ENCODE measurements around the gene FRYL. TPM values are rescaled to one million over a fixed set of nuclear protein-coding genes. Genes with fewer than 3 reads are reported as not detected.
A peak's percentile ranks its signal among the peaks of the same experiment; 100 is the strongest.

The FRYL gene
- polyA plus RNA-seq, 3 donors from 2014 or later: 25.8 to 57.9 (median 26.7) TPM

GRCh38 chr4:48668254-48669017 is 111.6 kb downstream of the FRYL start:
- no peaks in the 10 kb centered on the region for H3K27me3 Mint-ChIP-seq (ENCODE audit: low read depth in 3 of 3)
- H3K9me3 Mint-ChIP-seq: no peaks in the 10 kb centered on the region
- no peak overlapping the region for H3K4me3 Mint-ChIP-seq
- peaks cover 51 to 81% of the 10 kb centered on the region in 2 donors for H3K4me1 Mint-ChIP-seq
- DNase-seq: no peak
- peak overlapping the region in 3 of 6 donors; percentile 21 to 50 (median 32) for H3K27ac Mint-ChIP-seq
- H3K36me3 Mint-ChIP-seq: peaks cover 0 to 6% (median 5%) of the 10 kb centered on the region in 3 donors

GRCh38 chr4:48667148-48667547 is 112.9 kb downstream of the FRYL start:
- peaks cover 45 to 78% of the 10 kb centered on the region in 2 donors for H3K4me1 Mint-ChIP-seq
- peaks cover 0 to 10% (median 5%) of the 10 kb centered on the region in 3 donors for H3K36me3 Mint-ChIP-seq
- no peaks in the 10 kb centered on the region for H3K27me3 Mint-ChIP-seq (ENCODE audit: low read depth in 3 of 3)
- no peak for DNase-seq
- peak overlapping the region in 3 of 6 donors; percentile 18 to 53 (median 38) for H3K27ac Mint-ChIP-seq
- no peaks in the 10 kb centered on the region for H3K9me3 Mint-ChIP-seq
- H3K4me3 Mint-ChIP-seq: peak overlapping the region in 3 of 5 donors; percentile 0 to 55 (median 8)

- Mint-ChIP-seq H3K4me3 (peak overlapping the region in 1 of 5 donors; percentile 5), H3K27me3 (ENCODE audit: low read depth in 3 of 3) (no peaks in the 10 kb centered on the region), H3K27ac (peak overlapping the region in 4 of 6 donors; percentile 9 to 56 (median 24)), H3K36me3 (peaks cover 0 to 7% (median 3%) of the 10 kb centered on the region in 3 donors), H3K4me1 (peaks cover 51 to 83% of the 10 kb centered on the region in 2 donors), H3K9me3 (no peaks in the 10 kb centered on the region)
- DNase-seq: no peak
These were observed 114.4 kb downstream of the FRYL start for GRCh38 chr4:48665555-48666186.

- Mint-ChIP-seq H3K4me3 (no peak overlapping the region), H3K9me3 (no peaks in the 10 kb centered on the region), H3K36me3 (peaks cover 0 to 3% (median 0%) of the 10 kb centered on the region in 3 donors), H3K27ac (no peak overlapping the region), H3K27me3 (ENCODE audit: low read depth in 3 of 3) (no peaks in the 10 kb centered on the region), H3K4me1 (peaks cover 49 to 88% of the 10 kb centered on the region in 2 donors)
- DNase-seq: no peak
These were observed 115.1 kb downstream of the FRYL start for GRCh38 chr4:48664938-48665337.

GRCh38 chr4:48661391-48661790 is 118.7 kb downstream of the FRYL start:
- no peak overlapping the region for H3K4me3 Mint-ChIP-seq
- peaks cover 32 to 76% of the 10 kb centered on the region in 2 donors for H3K4me1 Mint-ChIP-seq

GRCh38 chr4:48660347-48660746 is 119.7 kb downstream of the FRYL start:
- Mint-ChIP-seq H3K36me3 (peaks cover 0 to 3% (median 0%) of the 10 kb centered on the region in 3 donors), H3K9me3 (no peaks in the 10 kb centered on the region)

More at GRCh38 chr4:48661391-48661790, 118.7 kb downstream of the FRYL start:
- Mint-ChIP-seq H3K9me3 (no peaks in the 10 kb centered on the region), H3K27me3 (ENCODE audit: low read depth in 3 of 3) (no peaks in the 10 kb centered on the region), H3K36me3 (peaks cover 0 to 3% (median 0%) of the 10 kb centered on the region in 3 donors), H3K27ac (no peak overlapping the region)
- DNase-seq: no peak

GRCh38 chr4:48654015-48654664 is 125.9 kb downstream of the FRYL start:
- Mint-ChIP-seq H3K4me3 (peak overlapping the region in 3 of 5 donors; percentile 2 to 60 (median 7)), H3K4me1 (peaks cover 52 to 67% of the 10 kb centered on the region in 2 donors), H3K9me3 (no peaks in the 10 kb centered on the region), H3K27me3 (ENCODE audit: low read depth in 3 of 3) (peaks cover 0 to 3% (median 0%) of the 10 kb centered on the region in 3 donors), H3K36me3 (no peaks in the 10 kb centered on the region), H3K27ac (peak overlapping the region in 3 of 6 donors; percentile 25 to 50 (median 26))
- DNase-seq: no peak

More at GRCh38 chr4:48660347-48660746, 119.7 kb downstream of the FRYL start:
- Mint-ChIP-seq H3K27me3 (ENCODE audit: low read depth in 3 of 3) (no peaks in the 10 kb centered on the region), H3K4me1 (peaks cover 25 to 67% of the 10 kb centered on the region in 2 donors), H3K4me3 (no peak overlapping the region), H3K27ac (peak overlapping the region in 1 of 6 donors; percentile 48)
- no peak for DNase-seq

- no peaks in the 10 kb centered on the region for H3K36me3 Mint-ChIP-seq
- peak overlapping the region in 3 of 5 donors; percentile 5 to 60 (median 55) for H3K4me3 Mint-ChIP-seq
- peaks cover 49 to 68% of the 10 kb centered on the region in 2 donors for H3K4me1 Mint-ChIP-seq
- H3K27me3 Mint-ChIP-seq (ENCODE audit: low read depth in 3 of 3): peaks cover 0 to 3% (median 0%) of the 10 kb centered on the region in 3 donors
- peak overlapping the region in 4 of 6 donors; percentile 19 to 50 (median 26) for H3K27ac Mint-ChIP-seq
- DNase-seq: peak in 1 of 3 donors; percentile 12
- H3K9me3 Mint-ChIP-seq: no peaks in the 10 kb centered on the region
These were observed 126.7 kb downstream of the FRYL start for GRCh38 chr4:48653217-48654014.

GRCh38 chr4:48651914-48652313 is 128.2 kb downstream of the FRYL start:
- Mint-ChIP-seq H3K4me1 (peaks cover 58 to 70% of the 10 kb centered on the region in 2 donors), H3K27ac (peak overlapping the region in 4 of 6 donors; percentile 0 to 67 (median 18)), H3K4me3 (no peak overlapping the region), H3K9me3 (no peaks in the 10 kb centered on the region), H3K27me3 (ENCODE audit: low read depth in 3 of 3) (peaks cover 0 to 3% (median 0%) of the 10 kb centered on the region in 3 donors), H3K36me3 (no peaks in the 10 kb centered on the region)
- DNase-seq: no peak

- Mint-ChIP-seq H3K27me3 (ENCODE audit: low read depth in 3 of 3) (peaks cover 0 to 3% (median 0%) of the 10 kb centered on the region in 3 donors), H3K27ac (no peak overlapping the region), H3K36me3 (no peaks in the 10 kb centered on the region), H3K4me3 (no peak overlapping the region), H3K4me1 (peaks cover 57 to 80% of the 10 kb centered on the region in 2 donors), H3K9me3 (no peaks in the 10 kb centered on the region)
- no peak for DNase-seq
These were observed 130.6 kb downstream of the FRYL start for GRCh38 chr4:48649505-48649904.

- H3K4me3 Mint-ChIP-seq: no peak overlapping the region
- H3K9me3 Mint-ChIP-seq: no peaks in the 10 kb centered on the region
- no peaks in the 10 kb centered on the region for H3K27me3 Mint-ChIP-seq (ENCODE audit: low read depth in 3 of 3)
- peaks cover 39 to 74% of the 10 kb centered on the region in 2 donors for H3K4me1 Mint-ChIP-seq
- H3K27ac Mint-ChIP-seq: no peak overlapping the region
- no peak for DNase-seq
- no peaks in the 10 kb centered on the region for H3K36me3 Mint-ChIP-seq
These were observed 134.8 kb downstream of the FRYL start for GRCh38 chr4:48645225-48645794.

GRCh38 chr4:48642421-48643374 is 137.4 kb downstream of the FRYL start:
- H3K9me3 Mint-ChIP-seq: no peaks in the 10 kb centered on the region
- H3K27me3 Mint-ChIP-seq (ENCODE audit: low read depth in 3 of 3): no peaks in the 10 kb centered on the region
- H3K36me3 Mint-ChIP-seq: no peaks in the 10 kb centered on the region
- no peak overlapping the region for H3K4me3 Mint-ChIP-seq
- peak overlapping the region in 3 of 6 donors; percentile 21 to 43 (median 28) for H3K27ac Mint-ChIP-seq
- H3K4me1 Mint-ChIP-seq: peaks cover 38 to 77% of the 10 kb centered on the region in 2 donors
- DNase-seq: no peak
